ENCODE data around the gene IMMP2L. TPM values are rescaled to one million over a fixed set of nuclear protein-coding genes. Genes with fewer than 3 reads are reported as not detected.

IMMP2L gene
- total and polyA plus RNA-seq, 2 of the 13 experiments (the other 11 are each of a cell fraction or from before 2014, with no cell fraction given): 7.8 to 16.9 TPM

- 28% methylated on average over 5 of the region's 5 CpGs for WGBS (ENCODE audit: low lambda C conversion rate)
- Histone ChIP-seq H3K4me2 (ENCODE audit: low read depth, low read length) (no peak overlapping the region), H4K20me1 (ENCODE audit: insufficient read depth, low read length) (no peaks in the 10 kb centered on the region), H3K4me1 (ENCODE audit: insufficient read depth, low read length) (no peaks in the 10 kb centered on the region), H3K79me2 (ENCODE audit: insufficient read depth, low read length) (no peaks in the 10 kb centered on the region), H3K27me3 (ENCODE audit: control insufficient read depth in 1 of 2, insufficient read depth in 2 of 2, low read length in 2 of 2) (no peaks in the 10 kb centered on the region), H3K9me3 (ENCODE audit: low read length) (no peaks in the 10 kb centered on the region), H2AFZ (ENCODE audit: low read length) (no peak overlapping the region), H3K4me3 (replicated peaks in 1 of 3; ENCODE audit: insufficient read depth in 1 of 3, low read depth in 2 of 3, low read length in 3 of 3) (no peak overlapping the region), H3K27ac (ENCODE audit: extremely low read length, insufficient read depth, low read length) (no peak overlapping the region), H3K36me3 (replicated peaks in 1 of 2; ENCODE audit: control insufficient read depth in 1 of 2, insufficient read depth in 2 of 2, low read length in 2 of 2) (no peaks in the 10 kb centered on the region), H3K9ac (ENCODE audit: insufficient read depth, low read depth, low read length) (no peak overlapping the region)
- DNase-seq (ENCODE audit: low spot score) (no peak), ATAC-seq (no peak), FAIRE-seq (no peak)
- BruUV-seq (replicated peaks): no TSS peak
- CTCF ChIA-PET (ENCODE audit: low intra/inter-chr PET ratio, low total read pairs): no interaction called here
- intact Hi-C loops (cut with micrococcal nuclease; ENCODE audit: unreplicated experiment) (no loop called here), in situ Hi-C loops (cut with HindIII; ENCODE audit: extremely low pct_ligation_motif_present, low pct_unique_long_range_greater_than_20kb) (no loop called here)
- no peak for TF ChIP-seq MTF2 (CRISPR knock-in tag; IDR thresholded peaks at IDR 0.05; ENCODE audit: borderline replicate concordance)
- TF ChIP-seq ZNF816 (CRISPR knock-in tag; IDR thresholded peaks at IDR 0.05; ENCODE audit: borderline replicate concordance): no peak
- TF ChIP-seq MYNN (CRISPR knock-in tag; IDR thresholded peaks at IDR 0.05; ENCODE audit: low read depth): no peak
- no peak for TF ChIP-seq ZNF513 (CRISPR knock-in tag; conservative IDR thresholded peaks at IDR 0.05)
- TF ChIP-seq ARID2 (CRISPR knock-in tag; IDR thresholded peaks at IDR 0.05; ENCODE audit: borderline replicate concordance): no peak
- no peak for TF ChIP-seq ZFX (CRISPR knock-in tag; IDR thresholded peaks at IDR 0.05; ENCODE audit: low read depth)
- POLR2A ChIA-PET: no interaction called here
Observed at GRCh38 chr7:110994028-110994967, 568.0 kb downstream of the IMMP2L start.

Data from HepG2 (cell line).